NK-92 (cell line): ENCODE measurements around the gene ITSN1.

Experiments
- DNase-seq: peaks from one replicate; lab custom pipeline; 2025; ENCODE audit not compliant: unreplicated experiment; lab: John Stamatoyannopoulos, UW

The ITSN1 gene

GRCh38 chr21:33834801-33835500 is 192.7 kb downstream of the ITSN1 start:
- no peak for DNase-seq

- no peak for DNase-seq
These were observed 193.6 kb downstream of the ITSN1 start for GRCh38 chr21:33835920-33836319.

DNA sequence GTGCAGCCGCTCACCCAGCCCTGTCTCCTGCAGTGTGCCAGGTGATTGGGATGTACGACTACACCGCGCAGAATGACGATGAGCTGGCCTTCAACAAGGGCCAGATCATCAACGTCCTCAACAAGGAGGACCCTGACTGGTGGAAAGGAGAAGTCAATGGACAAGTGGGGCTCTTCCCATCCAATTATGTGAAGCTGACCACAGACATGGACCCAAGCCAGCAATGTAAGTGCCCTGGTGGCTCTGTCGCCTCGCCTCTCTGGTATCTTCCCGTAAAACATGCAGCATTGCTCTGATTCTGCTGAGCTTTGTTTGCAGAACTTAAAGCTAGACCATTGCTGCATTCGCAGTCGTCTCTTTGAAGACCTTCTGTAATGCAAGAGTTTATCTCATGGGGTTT is 194.1 kb downstream of the ITSN1 start:
- no peak for DNase-seq

GRCh38 chr21:33839167-33839716 is 196.9 kb downstream of the ITSN1 start:
- DNase-seq = no peak

GRCh38 chr21:33839806-33840205 is 197.5 kb downstream of the ITSN1 start:
- no peak for DNase-seq

GRCh38 chr21:33840771-33841170 is 198.5 kb downstream of the ITSN1 start:
- DNase-seq = no peak

DNA sequence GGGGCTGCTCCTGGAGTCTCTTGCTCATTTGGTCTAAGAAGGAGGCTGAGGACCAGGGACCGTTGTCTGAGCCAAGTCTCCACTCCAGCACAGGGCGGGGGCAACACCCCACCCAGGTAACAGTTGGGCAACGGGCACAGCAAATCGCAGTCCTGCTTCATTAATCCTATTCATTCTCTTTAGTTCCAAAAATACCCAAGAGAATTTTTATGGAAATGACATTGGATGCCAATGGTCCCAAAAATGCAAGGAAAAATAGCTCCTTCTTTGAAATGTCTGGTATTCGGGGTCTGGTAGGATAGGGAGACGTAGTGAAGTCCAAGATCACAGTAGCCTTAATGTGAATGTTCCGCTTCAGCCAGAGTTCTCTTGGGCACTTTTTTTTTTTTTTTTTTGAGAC is 199.3 kb downstream of the ITSN1 start:
- no peak for DNase-seq

DNA sequence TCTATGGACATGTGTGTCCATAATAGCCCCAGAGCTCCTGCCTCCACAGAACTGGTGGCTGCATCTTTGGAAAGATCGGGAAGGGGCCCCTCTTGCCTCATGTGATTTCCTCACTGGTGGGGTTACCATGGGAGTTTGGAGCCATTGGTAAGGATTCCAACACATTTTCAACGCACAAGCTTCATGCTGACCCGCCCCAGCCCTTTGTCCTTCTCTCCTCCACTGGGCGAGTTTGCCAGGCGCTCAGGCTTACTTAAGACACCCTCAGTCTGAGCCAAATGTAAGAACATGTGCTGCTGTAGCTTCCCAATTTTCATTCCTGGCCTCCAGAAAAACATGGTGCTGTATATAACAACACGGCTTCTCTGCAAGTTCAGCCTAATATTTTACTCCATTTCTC is 200.9 kb downstream of the ITSN1 start:
- no peak for DNase-seq

GRCh38 chr21:33844104-33844889 is 202.0 kb downstream of the ITSN1 start:
- no peak for DNase-seq

DNA sequence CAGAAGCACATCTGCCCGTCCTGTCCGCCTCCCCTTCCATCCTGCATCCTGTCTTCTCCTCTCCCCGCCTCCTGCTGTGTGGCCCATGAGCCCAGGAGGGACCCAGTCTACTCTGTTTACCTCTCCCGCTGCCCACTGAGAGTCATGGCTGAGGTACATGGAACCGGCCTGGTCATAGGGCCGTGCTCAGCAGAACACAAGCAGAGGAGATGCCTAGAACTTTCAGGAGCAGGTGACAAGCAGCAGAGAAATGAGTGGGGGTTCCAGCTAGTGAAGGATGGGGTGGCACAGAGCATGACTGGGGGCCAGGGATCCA is 202.5 kb downstream of the ITSN1 start:
- no peak for DNase-seq

- DNase-seq = no peak
These were observed 203.8 kb downstream of the ITSN1 start for GRCh38 chr21:33846141-33846540.

GRCh38 chr21:33847588-33848248 is 205.4 kb downstream of the ITSN1 start:
- no peak for DNase-seq

DNA sequence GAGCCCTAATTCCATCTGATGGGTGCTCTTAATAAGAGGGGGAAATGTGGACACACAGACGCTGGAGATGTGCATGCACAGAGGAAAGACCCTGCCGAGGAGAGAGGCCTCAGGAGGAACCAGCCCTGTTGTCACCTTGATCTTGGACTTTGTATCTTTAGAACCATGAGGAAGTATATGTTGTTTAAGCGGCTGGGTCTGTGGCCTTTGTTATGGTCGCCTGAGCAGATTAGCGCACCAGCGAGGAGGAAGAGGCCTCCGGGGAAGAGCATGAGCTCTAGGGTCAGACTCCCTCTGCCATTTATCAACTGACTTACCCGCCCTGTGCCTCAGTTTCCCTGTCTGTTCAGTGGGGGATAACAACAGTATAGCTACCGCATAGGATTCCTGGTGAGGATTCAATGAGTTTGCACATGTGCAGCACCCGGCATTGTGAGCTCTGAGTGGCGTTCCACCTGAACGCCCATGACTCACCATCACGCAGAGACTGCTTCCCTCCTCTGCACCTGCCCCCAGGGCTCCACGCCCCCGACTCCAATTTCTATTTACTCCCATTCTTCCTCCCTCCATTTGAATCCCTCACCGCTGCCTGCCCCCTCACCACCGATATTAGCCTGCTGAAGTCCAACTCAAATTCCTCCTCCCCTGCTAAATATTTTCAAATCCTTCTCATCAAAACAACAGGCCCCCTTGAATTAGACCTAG is 206.1 kb downstream of the ITSN1 start:
- DNase-seq = no peak

- DNase-seq = no peak
These were observed 207.5 kb downstream of the ITSN1 start for GRCh38 chr21:33849834-33850233.

DNA sequence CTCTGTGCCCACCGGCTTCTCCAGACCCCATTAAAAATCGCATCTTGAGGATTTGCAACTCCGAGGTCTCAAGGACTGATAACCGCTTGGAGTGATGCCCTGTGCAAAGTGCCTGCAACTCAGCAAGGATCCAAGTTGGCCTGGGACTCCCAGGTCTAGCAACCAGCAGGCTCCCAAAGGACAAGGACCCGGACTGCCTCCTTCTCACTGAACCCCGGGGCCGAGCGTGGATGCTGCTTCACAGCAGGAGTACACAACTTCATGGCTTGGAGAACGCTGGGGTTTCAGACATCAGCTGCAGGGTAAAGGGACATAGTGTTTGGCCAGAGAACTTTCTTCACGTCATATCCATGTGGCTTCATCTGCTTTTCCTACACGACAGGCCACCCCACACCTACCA is 208.1 kb downstream of the ITSN1 start:
- DNase-seq = no peak

GRCh38 chr21:33850985-33851384 is 208.7 kb downstream of the ITSN1 start:
- DNase-seq = no peak

- DNase-seq = no peak
These were observed 210.2 kb downstream of the ITSN1 start for GRCh38 chr21:33852485-33852884.

- DNase-seq = no peak
These were observed 212.3 kb downstream of the ITSN1 start for GRCh38 chr21:33854604-33855003.

- DNase-seq = no peak
These were observed 212.9 kb downstream of the ITSN1 start for GRCh38 chr21:33855190-33855589.

DNA sequence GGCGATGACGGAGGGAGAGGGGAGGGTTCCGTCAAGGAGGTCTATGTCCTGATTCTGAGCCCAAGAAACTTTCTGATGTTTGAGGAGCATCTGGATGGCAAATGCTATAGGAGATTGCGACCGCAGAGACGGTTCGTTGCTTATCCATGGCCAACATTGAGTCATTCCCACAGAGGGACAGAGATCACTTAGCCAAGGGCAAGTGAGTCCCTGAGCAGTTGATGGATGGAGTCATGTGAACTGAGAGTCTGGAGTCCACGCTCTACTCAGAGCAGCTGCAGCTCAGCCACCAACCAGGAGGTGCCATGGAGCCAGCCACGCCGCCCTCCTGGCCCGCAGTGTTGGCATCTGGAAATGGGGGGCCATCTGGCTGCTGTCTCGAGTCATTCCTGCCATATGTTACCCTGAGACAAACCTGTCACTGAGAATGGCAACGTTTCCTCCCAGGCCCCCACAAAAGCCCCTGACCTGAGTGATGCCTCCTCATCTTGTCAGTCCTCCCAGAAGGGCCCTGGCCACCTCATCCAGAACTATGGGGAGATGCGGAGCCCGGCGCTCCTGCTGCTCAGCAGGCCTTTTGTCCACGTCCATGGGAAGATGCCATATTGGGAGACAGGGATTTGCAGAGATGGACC is 214.7 kb downstream of the ITSN1 start:
- DNase-seq = no peak
